A673 (cell line): ENCODE measurements around the gene SFSWAP.

ENCODE experiments used
- EZH2 ChIP-seq: fragments of 200-600 bp; sonication (generic); IDR thresholded peaks from 2 replicates; pipeline ENCODE4 v1.6.1; 2017; ENCODE audit warnings: borderline replicate concordance, low read depth, mild to moderate bottlenecking, mixed read lengths, antibody characterized with exemption, low read length; ENCODE audit not compliant: poor library complexity, severe bottlenecking
- TF ChIP-seq, protein P1 (sequence below): fragments of 300-800, 200-600 bp; sonication (generic); conservative IDR thresholded peaks from 2 replicates; pipeline ENCODE4 v1.5.1; 2017; ENCODE audit warnings: low read depth, mild to moderate bottlenecking, antibody characterized with exemption, low read length, moderate library complexity, mixed read lengths

DNA sequence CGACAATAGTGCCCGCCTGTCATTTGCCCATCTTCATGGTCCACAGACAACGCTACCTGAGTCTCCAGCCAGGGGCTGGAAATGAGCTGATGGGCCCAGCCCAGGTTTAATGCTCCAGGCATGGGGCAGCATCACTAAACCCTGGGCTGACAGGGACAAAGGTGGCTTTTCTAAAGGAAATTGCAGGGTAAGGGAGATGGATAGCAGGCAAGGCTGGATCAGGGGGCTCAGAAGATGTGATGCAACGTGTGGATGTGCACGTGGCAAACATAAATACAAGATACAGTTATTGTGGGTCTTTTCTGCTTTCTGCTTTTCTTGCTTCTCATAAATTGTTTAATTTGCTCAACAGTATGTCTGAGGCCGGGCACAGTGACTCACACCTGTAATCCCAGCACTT is 113.6 kb downstream of the SFSWAP start:
- TF ChIP-seq, protein P1, sequence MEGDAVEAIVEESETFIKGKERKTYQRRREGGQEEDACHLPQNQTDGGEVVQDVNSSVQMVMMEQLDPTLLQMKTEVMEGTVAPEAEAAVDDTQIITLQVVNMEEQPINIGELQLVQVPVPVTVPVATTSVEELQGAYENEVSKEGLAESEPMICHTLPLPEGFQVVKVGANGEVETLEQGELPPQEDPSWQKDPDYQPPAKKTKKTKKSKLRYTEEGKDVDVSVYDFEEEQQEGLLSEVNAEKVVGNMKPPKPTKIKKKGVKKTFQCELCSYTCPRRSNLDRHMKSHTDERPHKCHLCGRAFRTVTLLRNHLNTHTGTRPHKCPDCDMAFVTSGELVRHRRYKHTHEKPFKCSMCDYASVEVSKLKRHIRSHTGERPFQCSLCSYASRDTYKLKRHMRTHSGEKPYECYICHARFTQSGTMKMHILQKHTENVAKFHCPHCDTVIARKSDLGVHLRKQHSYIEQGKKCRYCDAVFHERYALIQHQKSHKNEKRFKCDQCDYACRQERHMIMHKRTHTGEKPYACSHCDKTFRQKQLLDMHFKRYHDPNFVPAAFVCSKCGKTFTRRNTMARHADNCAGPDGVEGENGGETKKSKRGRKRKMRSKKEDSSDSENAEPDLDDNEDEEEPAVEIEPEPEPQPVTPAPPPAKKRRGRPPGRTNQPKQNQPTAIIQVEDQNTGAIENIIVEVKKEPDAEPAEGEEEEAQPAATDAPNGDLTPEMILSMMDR: no peak
- TF ChIP-seq EZH2: no peak
